ENCODE measurements around the gene CDKN1C.
"Not testable (repeated sequence)": the region's sequence is repeated elsewhere in the genome, so short reads cannot be mapped to it uniquely, and the experiment has no call there.

Gene CDKN1C

GRCh38 chr11:2922655-2923054 is 37.1 kb upstream of the CDKN1C start:
- DNase-seq = no peak

GRCh38 chr11:2921742-2922493 is 36.3 kb upstream of the CDKN1C start:
- no peak for DNase-seq

GRCh38 chr11:2921261-2921660 is 35.7 kb upstream of the CDKN1C start:
- DNase-seq = no peak

- DNase-seq = no peak
These were observed 34.8 kb upstream of the CDKN1C start for GRCh38 chr11:2920343-2920742.

- no peak for DNase-seq
These were observed 34.3 kb upstream of the CDKN1C start for GRCh38 chr11:2919837-2920236.

- DNase-seq = no peak
These were observed 33.6 kb upstream of the CDKN1C start for GRCh38 chr11:2919188-2919587.

GRCh38 chr11:2917842-2918490 is 32.4 kb upstream of the CDKN1C start:
- no peak for DNase-seq

- DNase-seq = no peak
These were observed 31.5 kb upstream of the CDKN1C start for GRCh38 chr11:2916892-2917645.

- no peak for DNase-seq
These were observed 30.7 kb upstream of the CDKN1C start for GRCh38 chr11:2916114-2916891.

- no peak for DNase-seq
These were observed 29.9 kb upstream of the CDKN1C start for GRCh38 chr11:2915473-2915872.

- no peak for DNase-seq
These were observed 29.1 kb upstream of the CDKN1C start for GRCh38 chr11:2914455-2915195.

GRCh38 chr11:2913776-2914175 is 28.2 kb upstream of the CDKN1C start:
- DNase-seq = no peak

- DNase-seq = no peak
These were observed 27.4 kb upstream of the CDKN1C start for GRCh38 chr11:2913019-2913431.

- DNase-seq = no peak
These were observed 26.9 kb upstream of the CDKN1C start for GRCh38 chr11:2912498-2912897.

GRCh38 chr11:2911785-2912391 is 26.3 kb upstream of the CDKN1C start:
- DNase-seq = no peak

GRCh38 chr11:2911088-2911784 is 25.7 kb upstream of the CDKN1C start:
- no peak for DNase-seq

- DNase-seq = no peak
These were observed 24.9 kb upstream of the CDKN1C start for GRCh38 chr11:2910401-2910955.

- DNase-seq = no peak
These were observed 23.7 kb upstream of the CDKN1C start for GRCh38 chr11:2909133-2909902.

GRCh38 chr11:2908130-2908529 is 22.6 kb upstream of the CDKN1C start:
- no peak for DNase-seq

GRCh38 chr11:2905299-2905698 is 19.7 kb upstream of the CDKN1C start:
- DNase-seq = not testable (repeated sequence)
